ENCODE data around the gene AKAP11. TPM values are rescaled to one million over a fixed set of nuclear protein-coding genes. Genes with fewer than 3 reads are reported as not detected.

AKAP11 gene
- total RNA-seq, 2 experiments from 2014 or later, result 18.0 to 18.4 TPM

- intact Hi-C loops (cut with DNase I, micrococcal nuclease), result no loop called here
- H3K27ac Mint-ChIP-seq, result peak overlapping the region; percentile 23
- CTCF ChIA-PET, result no interaction called here
- peaks cover 32% of the 10 kb centered on the region for H3K36me3 ChIP-seq (ENCODE audit: insufficient read depth, low read length)
- no peak overlapping the region for H3K4me3 ChIP-seq (ENCODE audit: low read length)
- no peaks in the 10 kb centered on the region for H3K27me3 ChIP-seq (ENCODE audit: control insufficient read depth in 1 of 2, insufficient read depth in 2 of 2, low read length in 2 of 2)
- H3K36me3 Mint-ChIP-seq (ENCODE audit: low read depth), result peaks cover 47% of the 10 kb centered on the region
- H3K4me1 ChIP-seq (ENCODE audit: insufficient read depth, low read length), result peaks cover 1% of the 10 kb centered on the region
- H3K9me3 ChIP-seq (ENCODE audit: control insufficient read depth in 1 of 2, insufficient read depth in 1 of 2, low read length in 2 of 2), result no peaks in the 10 kb centered on the region
- no peaks in the 10 kb centered on the region for H3K9me3 Mint-ChIP-seq
- no peak for DNase-seq
- no peak for ATAC-seq (ENCODE audit: poor library complexity)
- H3K27me3 Mint-ChIP-seq, result no peaks in the 10 kb centered on the region
- peaks cover 51% of the 10 kb centered on the region for H3K4me1 Mint-ChIP-seq (ENCODE audit: low read depth)
- H3K4me3 Mint-ChIP-seq, result no peak overlapping the region
- TF ChIP-seq CTCF (IDR thresholded peaks at IDR 0.05), result no peak
- POLR2A ChIA-PET, result no interaction called here
- H3K27ac ChIP-seq (ENCODE audit: low read depth in 1 of 2, low read length in 2 of 2), result no peak overlapping the region
These were observed 12.1 kb downstream of the AKAP11 start for GRCh38 chr13:42284068-42284467.

- Histone ChIP-seq H3K27me3 (ENCODE audit: control insufficient read depth in 1 of 2, insufficient read depth in 2 of 2, low read length in 2 of 2) (no peaks in the 10 kb centered on the region), H3K4me1 (ENCODE audit: insufficient read depth, low read length) (no peaks in the 10 kb centered on the region), H3K36me3 (ENCODE audit: insufficient read depth, low read length) (peaks cover 80% of the 10 kb centered on the region), H3K27ac (ENCODE audit: low read depth in 1 of 2, low read length in 2 of 2) (no peak overlapping the region), H3K9me3 (ENCODE audit: control insufficient read depth in 1 of 2, insufficient read depth in 1 of 2, low read length in 2 of 2) (no peaks in the 10 kb centered on the region), H3K4me3 (ENCODE audit: low read length) (no peak overlapping the region)
- Mint-ChIP-seq H3K36me3 (ENCODE audit: low read depth) (peaks cover 90% of the 10 kb centered on the region), H3K4me1 (ENCODE audit: low read depth) (peaks cover 28% of the 10 kb centered on the region), H3K27ac (no peak overlapping the region), H3K9me3 (no peaks in the 10 kb centered on the region), H3K27me3 (no peaks in the 10 kb centered on the region), H3K4me3 (no peak overlapping the region)
- no peak for ATAC-seq (ENCODE audit: poor library complexity)
- ChIA-PET POLR2A (no interaction called here), CTCF (no interaction called here)
- no peak for DNase-seq
- intact Hi-C loops (cut with DNase I, micrococcal nuclease), result no loop called here
- TF ChIP-seq CTCF (IDR thresholded peaks at IDR 0.05), result no peak
These were observed 26.4 kb downstream of the AKAP11 start for GRCh38 chr13:42298392-42298791.

DNA sequence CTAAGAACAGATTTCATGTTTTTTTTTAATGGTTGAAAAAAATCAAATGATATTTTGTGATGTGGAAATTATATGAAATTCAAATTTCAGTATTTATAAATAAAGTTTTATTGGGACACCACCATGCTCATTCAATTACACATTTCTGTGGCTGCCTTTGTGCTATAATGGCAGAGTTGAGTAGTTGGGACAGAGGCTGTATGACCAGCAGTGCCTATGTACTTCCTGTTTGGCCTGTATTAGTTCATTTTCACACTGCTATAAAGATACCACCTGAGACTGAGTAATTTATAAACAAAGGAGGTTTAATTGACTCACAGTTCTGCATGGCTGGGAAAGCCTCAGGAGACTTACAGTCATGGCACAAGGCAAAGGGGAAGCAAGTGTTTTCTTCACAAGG, 33.6 kb downstream of the AKAP11 start:
- ChIA-PET CTCF (no interaction called here), POLR2A (no interaction called here)
- Mint-ChIP-seq H3K27me3 (no peaks in the 10 kb centered on the region), H3K9me3 (no peaks in the 10 kb centered on the region), H3K4me1 (ENCODE audit: low read depth) (peaks cover 46% of the 10 kb centered on the region), H3K4me3 (no peak overlapping the region), H3K36me3 (ENCODE audit: low read depth) (peaks cover 94% of the 10 kb centered on the region), H3K27ac (peak overlapping the region; percentile 5)
- no peak for DNase-seq
- peaks cover 63% of the 10 kb centered on the region for H3K36me3 ChIP-seq (ENCODE audit: insufficient read depth, low read length)
- H3K9me3 ChIP-seq (ENCODE audit: control insufficient read depth in 1 of 2, insufficient read depth in 1 of 2, low read length in 2 of 2), result no peaks in the 10 kb centered on the region
- H3K27ac ChIP-seq (ENCODE audit: low read depth in 1 of 2, low read length in 2 of 2), result no peak overlapping the region
- H3K4me3 ChIP-seq (ENCODE audit: low read length), result no peak overlapping the region
- peaks cover 5% of the 10 kb centered on the region for H3K4me1 ChIP-seq (ENCODE audit: insufficient read depth, low read length)
- TF ChIP-seq CTCF (IDR thresholded peaks at IDR 0.05), result no peak
- intact Hi-C loops (cut with DNase I, micrococcal nuclease), result no loop called here
- no peak for ATAC-seq (ENCODE audit: poor library complexity)
- no peaks in the 10 kb centered on the region for H3K27me3 ChIP-seq (ENCODE audit: control insufficient read depth in 1 of 2, insufficient read depth in 2 of 2, low read length in 2 of 2)

Data from CD4-positive, alpha-beta T cell (primary cell).